ENCODE measurements around the gene TXNRD2.
A peak's percentile ranks its signal among the peaks of the same experiment; 100 is the strongest.
"Not testable (repeated sequence)": the region's sequence is repeated elsewhere in the genome, so short reads cannot be mapped to it uniquely, and the experiment has no call there.

The TXNRD2 gene

DNA sequence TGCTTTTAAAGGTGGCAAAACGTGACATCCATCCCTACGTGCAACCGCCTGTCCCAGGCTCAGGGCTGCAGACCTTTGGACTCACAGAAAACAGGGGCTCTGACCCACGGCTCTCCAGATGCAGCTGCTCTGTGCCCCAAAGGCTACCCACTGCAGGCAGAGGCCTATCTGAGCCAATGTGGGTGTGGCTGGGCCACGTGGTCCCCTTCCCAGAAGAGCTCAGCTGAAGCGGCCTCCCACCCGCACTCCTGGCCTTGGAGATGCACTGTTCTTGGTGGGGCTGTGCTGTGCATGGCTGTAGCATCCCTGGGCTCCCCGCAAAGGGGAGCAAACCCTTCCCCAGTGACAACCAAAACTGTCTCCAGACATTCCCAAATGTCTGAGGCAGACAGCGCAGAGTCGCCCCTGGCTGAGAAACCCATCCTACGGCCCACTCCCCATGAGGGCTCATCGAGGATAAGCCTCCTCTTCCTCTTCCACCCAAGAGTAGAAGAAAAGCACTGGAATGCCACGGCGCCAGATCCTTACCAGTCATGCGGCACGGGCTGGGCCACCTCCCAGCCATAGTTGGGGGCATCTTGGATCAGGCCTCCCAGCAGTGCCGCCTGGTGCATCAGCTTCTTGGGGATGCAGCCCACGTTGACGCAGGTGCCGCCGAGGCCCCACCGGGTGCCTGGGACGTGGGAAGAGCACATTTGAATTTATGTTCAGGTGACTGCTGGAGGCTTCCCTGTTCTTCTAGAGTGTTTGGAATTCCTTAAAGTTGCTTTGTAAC, 23.1 kb downstream of the TXNRD2 start:
- no peak for DNase-seq

DNA sequence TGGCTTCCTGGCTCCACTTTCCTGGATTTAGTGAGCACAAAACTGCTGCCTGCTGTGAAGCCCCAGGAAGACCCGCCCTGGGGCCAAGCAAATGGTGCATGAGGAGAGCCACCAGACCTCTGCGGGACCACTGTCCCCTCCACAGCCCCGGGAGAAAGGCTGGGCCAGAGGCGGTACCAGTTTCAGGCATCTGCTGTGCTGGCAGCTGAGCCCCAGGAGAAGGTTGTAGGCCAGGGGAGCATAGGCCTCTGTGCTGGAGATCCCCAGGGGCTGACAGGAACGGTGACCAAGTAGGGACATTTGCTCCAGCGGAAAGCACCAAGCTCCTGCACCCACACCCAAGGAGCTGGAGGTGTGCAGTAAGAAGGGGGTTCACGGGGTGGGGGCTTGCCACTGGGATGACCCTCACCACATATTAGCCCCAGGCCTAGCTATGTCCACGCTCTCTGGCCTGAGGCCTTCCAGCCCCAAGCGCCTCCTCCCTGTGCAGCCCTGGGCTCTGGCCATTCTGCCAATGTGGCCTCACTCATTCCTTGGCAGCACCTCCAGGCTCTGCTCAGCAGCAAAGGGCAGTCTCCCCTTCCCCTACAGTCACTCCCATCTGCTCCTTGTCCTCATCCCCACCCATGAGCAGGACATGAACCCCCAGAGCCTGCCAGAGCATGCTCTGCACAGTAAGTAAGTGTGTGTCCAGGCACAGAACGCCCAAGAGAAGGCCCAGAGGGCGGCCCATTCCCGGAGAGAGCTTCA, 24.1 kb downstream of the TXNRD2 start:
- DNase-seq = no peak

GRCh38 chr22:19916941-19917340, 24.7 kb downstream of the TXNRD2 start:
- no peak for DNase-seq

DNA sequence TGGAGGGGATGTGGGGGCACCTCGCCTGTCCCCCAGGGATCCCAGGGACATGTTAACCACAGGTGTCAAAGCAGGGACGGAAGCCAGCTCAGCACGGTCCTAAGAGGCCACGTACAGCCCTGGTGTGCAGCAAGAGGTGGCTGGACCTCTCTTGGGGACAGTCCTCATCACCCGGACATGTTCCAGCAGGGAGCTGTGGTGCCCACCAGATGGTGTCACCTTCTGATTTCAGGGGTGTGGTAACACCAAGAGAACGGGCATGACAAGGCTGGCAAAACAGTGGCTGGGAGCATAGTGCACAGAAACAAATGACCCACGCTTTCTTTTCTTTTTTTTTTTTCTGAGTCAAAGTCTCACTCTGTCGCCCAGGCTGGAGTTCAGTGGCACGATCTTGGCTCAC, 25.6 kb downstream of the TXNRD2 start:
- no peak for DNase-seq

DNA sequence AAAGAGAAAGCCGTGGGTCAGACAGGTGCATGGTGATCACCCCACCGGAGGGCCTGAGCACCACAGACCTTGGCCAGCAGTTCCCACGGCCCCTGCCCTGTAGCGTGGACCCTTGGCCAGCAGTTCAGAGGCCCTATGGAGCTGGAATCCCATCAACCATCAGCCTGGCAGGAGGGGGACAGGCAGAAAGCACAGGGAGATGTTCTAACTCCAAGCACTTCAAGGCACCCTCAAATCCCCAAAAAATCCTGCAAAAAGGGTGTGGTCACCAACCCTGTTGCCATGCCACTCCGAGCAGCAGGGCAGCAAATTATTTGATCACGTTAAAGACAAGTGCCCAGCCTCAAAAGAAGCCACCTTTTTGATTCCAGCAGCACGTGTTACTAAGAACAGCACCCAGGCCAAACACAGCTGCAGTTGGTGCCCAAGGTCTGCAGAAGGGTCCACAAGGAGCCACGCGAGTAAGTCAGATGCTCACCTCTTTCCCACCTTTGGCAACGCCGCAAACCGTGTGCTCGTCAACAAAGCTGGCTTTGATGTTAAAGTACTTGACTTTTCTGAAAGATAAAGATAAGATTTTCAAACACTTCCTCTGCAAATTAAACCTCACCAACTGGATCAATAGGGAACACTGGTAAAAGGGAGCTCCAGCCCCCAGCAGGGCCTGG, 26.2 kb downstream of the TXNRD2 start:
- DNase-seq = no peak

DNA sequence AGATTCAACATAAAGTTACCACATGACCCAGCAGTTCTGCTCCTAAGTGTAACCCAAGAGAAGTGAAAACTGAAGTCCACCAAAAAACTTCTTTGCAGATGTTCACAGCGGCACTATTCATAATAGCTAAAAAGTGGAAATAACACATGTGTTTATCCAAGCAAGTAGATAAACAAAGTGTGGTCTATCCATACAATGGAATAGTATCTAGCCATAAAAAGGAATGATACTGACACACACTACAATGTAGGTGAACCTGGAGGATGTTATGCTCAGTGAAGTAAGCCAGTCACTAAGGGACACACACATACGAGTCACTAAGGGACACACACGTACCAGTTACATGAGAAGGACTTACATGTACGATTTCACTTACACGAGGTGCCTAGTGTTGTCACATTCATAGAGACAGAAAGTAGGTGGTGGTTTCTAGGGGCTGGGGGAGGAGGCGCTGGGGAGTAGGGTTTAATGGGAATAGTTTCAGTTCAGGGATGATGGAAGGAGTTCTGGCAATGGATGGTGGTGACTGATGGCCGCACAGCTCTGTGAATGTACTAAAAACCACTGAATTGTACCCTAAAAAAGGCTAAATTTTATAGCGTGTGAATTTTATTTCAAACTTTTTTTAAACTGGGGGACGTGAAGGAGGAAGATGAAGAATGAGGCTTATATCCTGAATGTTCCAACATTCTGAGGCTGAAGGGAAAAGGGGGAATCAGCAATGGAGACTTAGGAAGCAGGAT, 27.2 kb downstream of the TXNRD2 start:
- no peak for DNase-seq

DNA sequence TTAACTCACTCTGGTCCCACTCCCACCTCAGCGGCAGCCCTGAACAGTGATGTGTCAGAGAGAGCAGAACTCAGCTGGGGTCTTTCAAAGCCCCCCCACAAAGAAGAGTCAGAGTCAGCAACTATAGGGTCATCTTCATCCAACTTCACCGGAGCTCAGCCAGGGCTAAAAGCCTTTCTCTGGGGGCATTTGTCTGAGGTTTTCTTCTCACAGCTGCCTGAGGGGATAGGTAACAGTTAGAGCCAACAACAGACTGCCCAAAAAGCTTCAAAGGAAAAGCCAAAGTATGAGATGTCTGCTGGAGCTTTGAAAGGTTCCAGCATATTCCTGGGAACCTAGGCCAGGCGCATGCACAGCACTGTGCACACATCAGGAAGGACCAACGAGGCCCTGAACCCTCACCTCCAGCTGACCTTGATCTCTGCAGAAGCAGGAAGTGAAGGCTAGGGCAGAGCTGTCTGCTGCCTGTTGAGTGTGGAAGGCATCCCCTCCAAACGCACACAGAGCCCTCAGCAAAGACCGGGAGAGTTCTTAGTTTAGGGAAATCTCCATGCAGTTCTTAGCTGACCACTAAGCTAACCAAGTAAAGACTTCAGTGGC, 28.2 kb downstream of the TXNRD2 start:
- DNase-seq = no peak

DNA sequence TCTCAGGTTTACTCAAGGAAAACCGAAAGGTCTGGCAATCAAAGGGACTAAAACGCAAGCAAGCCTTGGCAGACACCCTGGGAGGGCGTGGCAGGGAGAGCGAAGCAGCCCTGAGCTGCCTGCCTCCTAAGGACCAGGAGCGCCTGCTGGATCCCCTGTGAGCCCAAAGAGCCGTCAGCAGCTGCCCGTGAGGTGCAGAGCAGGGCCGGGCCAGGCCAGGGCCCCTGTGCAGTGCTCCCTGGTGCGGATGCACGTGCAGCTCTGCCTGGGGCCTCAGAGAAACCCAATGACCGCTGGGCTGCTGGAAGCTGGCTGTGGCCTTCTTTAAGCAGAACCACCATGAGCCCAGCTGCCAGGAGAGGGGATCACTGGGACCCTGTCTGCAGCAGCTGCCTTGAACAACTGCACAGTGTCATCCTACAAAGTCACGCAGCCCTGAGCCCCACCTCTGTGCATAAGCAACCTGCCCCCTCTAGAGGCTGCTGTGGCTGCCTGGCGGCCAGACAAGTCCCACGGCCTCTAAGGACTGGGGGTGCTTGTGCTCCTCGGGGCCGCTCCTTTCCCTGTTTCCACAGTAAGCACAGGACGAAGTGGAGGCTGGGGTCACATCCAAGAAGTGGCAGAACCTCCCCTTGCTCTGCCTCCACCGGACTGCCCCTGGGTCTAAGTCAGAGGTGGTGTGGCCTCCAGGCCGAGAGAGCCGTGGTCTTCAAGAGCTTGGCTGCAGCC, 29.2 kb downstream of the TXNRD2 start:
- DNase-seq = no peak

DNA sequence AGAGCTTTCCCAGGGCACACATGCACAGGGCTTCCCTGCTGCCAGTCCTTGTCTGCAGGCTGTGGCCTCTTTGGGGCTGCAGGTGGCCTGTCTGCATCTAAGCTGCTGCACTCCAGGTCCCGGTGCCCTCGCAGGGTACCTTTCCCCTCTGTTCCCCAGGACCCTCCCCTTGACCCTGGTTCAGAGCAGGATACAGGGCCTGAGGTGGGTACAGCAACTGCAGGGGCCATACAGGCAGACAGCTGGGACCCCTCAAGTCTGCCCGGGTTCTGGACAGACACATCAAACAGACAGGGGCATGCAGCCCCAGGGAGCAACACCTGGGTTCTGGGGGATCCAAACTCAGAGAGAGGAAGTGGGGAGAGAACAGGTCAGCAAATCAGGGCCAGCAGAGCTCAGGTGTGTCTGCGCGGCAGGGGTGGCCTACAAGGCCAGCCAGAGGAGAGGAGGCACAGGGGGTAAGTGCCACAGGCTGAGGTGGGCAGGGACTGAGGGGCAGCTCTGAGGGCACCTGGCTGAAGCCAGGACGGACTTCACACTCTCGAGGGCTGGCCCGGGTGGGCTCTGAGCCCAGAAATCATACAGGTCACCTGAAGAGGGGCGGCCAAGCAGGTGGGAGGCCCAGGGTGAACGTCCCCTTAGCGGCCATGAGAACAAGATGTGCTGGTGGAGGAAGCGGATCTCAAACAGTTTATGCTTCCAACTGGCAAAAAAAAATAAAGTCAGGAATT, 29.9 kb downstream of the TXNRD2 start:
- DNase-seq = no peak

DNA sequence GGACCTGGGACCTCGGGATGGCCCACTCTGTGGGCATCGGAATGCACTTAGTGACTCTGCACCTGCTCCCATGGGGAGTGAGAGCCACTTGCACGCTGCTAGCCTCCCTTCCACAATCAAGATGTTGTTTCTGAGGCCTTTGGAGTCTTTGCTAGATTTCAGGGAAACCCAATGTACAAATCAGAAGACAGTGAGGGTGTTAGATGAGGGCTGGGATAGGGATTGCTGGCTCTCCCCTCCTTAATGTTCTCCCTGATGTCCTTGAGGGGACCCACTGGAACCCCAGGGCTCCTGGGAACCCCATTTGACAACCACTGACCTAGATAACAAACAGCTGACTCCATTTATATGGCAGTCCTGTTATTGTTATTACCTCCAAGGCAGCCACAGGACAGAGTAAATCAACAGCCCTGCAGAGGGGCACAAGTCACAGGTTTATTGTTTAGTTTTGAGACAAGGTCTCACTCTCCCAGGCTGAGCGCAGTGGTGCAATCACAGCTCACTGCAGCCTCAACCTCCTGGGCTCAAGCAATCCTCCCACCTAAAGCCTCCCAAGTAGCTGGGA, 31.4 kb downstream of the TXNRD2 start:
- no peak for DNase-seq

GRCh38 chr22:19909350-19910179, 32.1 kb downstream of the TXNRD2 start:
- peak; percentile 89 for DNase-seq

DNA sequence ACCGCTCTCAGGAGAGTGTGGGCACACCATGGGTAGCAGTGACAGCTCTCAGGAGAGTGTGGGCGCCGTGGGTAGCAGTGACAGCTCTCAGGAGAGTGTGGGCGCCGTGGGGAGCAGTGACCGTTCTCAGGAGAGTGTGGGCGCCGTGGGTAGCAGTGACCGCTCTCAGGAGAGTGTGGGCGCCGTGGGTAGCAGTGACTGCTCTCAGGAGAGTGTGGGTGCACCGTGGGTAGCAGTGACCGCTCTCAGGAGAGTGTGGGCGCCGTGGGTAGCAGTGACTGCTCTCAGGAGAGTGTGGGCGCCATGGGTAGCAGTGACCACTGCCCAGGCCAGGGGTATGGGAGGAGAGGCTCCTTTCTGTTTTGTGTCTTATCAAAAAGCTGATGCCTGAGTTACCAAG, 33.7 kb downstream of the TXNRD2 start:
- DNase-seq = not testable (repeated sequence)

DNA sequence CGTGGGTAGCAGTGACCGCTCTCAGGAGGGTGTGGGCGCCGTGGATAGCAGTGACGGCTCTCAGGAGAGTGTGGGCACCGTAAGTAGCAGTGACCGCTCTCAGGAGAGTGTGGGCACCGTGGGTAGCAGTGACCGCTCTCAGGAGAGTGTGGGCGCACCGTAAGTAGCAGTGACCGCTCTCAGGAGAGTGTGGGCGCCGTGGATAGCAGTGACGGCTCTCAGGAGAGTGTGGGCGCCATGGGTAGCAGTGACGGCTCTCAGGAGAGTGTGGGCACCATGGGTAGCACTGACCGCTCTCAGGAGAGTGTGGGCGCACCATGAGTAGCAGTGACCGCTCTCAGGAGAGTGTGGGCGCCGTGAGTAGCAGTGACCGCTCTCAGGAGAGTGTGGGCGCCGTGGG, 34.8 kb downstream of the TXNRD2 start:
- DNase-seq = not testable (repeated sequence)

DNA sequence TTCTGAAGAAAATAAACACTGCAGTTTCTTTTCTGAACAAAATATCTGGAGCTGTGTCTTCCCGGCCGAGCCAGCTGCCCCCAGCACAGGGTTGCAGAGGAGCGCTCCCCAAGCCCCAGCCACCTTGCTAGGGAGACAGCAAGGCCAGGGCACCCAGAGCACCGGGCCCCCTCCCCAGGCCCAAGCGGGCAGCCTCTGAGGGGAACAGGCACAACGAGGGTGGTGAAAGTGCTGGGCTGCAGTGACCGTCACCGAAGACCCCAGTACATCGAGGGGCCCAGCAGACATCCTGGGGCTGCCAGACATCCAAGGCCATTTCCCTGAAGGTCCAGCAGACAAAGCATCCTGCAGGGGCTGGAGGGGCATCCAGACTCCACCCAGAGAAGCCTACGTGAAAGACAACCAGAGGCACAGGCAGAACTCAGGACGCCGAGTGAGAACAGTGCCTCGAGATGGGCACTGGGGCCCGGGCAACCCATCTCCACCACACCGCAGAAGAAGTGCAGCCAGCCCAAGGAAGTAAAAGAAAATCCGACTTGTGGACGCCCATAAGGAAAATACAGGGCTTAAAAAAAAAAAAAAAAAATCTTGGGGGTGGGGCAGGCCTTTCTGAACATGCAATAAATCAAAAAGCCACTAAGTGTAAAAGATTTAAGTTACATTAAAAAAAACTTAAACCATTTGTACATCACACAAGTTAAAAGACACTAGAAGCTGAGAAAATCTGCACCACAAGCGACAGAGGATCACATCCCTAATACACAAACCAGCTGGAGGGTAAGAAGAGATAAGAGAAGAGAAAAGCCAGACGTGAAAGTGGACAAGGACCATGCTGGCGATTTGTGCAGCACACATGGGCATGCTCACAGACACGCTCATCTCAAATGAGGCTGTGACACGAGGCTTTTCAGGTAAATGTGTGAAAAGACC, 36.0 kb downstream of the TXNRD2 start:
- DNase-seq = no peak

DNA sequence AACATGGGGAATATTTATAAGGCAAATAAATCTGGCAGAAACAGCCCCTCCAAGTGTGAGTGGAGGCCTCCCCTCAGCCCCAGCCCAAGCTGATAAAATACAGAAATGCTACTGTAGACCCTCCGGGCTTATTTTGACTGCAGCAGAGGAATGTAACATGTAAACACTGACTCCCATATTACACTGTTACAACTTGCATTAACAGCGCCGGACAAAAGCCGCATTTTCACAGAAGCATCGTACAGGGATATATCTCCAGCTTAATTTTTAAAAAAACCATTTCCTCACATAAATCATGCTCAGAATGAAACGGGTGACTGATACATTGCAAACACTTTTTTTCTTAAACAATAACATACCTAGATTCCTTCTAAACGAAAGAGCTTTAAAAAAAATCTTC, 36.7 kb downstream of the TXNRD2 start:
- DNase-seq = no peak

DNA sequence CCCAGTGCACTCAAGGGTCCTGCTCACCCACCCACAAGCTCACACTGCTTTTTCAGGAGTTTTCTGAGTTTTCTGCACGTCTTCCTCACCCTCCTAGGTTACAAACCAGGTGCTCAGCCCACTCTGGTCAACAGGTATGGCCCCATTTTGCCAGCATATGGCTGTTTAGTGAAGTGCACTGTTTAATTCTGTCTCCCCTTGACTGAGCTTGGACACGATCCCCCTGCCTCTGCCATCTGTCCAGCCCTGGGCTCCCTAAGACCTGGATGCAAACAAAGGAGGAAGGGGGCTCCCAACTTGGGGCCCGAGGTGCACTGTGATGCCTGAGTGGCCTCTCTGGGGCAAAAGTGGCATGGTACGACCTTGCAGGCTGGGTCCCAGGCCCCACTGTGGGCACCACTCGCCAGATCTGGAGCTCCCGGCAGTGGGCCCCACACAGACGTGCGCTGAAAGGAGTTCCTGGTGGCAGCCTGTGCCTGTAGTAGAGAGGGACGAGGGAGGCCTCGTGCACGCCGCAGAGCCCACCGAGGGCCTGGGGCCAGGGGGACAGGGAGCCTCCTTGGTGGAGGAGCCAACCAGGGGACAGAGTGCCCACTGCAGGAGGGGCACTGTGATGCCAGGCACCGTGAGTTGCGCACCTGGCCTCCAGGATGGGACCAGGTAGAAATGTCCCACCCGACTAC, 37.3 kb downstream of the TXNRD2 start:
- no peak for DNase-seq

- DNase-seq = no peak
Observed at GRCh38 chr22:19903513-19903912, 38.1 kb downstream of the TXNRD2 start.

DNA sequence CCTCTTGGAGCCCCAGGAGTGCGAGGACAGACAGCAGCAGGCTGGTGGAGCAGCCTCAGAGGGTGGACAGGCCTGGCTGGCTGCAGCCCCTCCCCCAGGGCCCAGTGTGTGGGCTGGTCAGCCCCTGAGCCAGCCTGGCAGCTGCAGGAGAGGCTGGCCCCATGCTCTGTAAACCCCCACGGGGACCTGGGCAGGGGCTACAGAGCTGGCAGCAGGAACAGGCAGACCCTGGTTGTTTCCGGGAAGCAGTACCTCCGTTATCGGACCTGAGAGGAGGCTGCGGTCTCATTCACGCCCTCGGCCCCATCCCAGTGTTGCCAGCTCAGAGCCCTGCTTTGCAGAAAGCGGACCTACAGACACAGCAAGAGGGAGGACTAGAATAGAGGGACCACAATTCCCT, 38.6 kb downstream of the TXNRD2 start:
- DNase-seq = no peak
